GM19239 (cell line): ENCODE results near the gene SELPLG.
"Not testable (repeated sequence)": the region's sequence is repeated elsewhere in the genome, so short reads cannot be mapped to it uniquely, and the experiment has no call there.

Experiments
- DNase-seq: peaks from one replicate; pipeline ENCODE4 v3.0.0; 2011; ENCODE audit warnings: low spot score; ENCODE audit not compliant: insufficient read length
- FAIRE-seq: peaks from 2 replicates; lab custom pipeline; 2011; peaks lifted over from hg19 to GRCh38; lab: Jason Lieb, UNC

Gene SELPLG

DNA sequence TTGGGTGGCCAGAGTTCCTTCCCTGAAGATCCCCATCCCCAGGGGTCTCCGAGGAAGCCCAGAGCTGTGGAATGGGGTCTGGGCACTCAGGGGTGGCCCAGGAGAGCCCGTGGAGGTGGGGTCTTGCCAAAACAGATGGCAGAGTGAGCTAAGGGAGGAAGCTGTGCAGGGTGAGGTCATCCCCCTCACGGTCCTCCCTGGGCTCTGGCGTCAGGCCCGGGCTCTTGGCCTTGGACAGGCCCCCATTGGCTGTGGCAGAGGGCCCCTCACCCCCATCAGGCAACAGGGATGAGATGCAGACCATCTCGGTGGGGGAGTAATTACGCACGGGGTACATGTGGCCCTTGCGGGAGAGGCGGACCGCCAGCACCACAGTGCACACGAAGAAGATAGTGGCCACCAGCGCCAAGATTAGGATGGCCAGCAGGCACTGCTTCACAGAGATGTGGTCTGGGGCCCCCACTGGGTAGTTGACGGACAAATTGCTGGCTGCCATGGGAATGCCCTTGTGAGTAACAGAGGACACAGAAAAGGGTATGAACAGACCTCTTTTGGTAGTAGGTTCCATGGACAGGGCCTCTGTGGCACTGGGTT, 10.7 kb downstream of the SELPLG start:
- no peak for DNase-seq
- no peak for FAIRE-seq

DNA sequence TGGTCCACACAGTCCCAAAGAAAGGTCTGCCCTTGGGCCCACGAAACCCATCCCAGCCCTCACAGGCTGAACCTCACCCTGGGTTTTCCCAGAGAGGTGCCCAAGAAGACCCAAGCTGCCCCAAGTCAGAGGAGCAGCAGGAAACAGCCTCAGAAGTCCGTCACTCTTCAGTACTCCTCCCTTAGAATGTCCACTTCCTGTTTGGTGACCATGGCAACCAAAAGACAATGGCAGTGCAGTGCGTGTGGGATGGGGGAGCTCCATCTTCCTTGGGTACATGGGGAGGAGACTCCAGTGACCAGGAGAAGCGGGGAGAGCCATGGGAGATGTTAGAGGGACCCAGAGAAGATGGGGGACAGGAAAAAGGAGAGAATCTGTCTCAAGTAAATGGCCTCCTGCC, 11.3 kb downstream of the SELPLG start:
- no peak for FAIRE-seq
- no peak for DNase-seq

DNA sequence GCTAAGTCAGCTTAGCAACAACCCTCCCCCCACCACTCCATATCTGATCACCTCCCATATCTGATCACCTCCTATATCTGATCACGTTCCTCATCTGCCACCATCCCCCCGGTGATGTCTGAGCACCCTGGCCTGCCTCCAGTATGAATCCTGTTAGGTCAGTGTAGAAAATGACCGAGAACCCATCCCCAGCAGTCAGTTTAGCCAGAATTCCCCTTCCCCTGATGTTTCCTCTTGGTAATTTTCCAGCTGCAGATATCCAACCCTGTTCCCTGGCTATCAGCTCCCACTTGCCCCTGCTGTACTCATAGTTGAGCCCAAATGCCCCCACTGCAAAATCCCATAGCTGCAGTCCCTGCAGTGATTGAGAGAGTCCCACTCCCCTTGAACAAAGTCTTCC, 12.5 kb downstream of the SELPLG start:
- no peak for FAIRE-seq
- no peak for DNase-seq

DNA sequence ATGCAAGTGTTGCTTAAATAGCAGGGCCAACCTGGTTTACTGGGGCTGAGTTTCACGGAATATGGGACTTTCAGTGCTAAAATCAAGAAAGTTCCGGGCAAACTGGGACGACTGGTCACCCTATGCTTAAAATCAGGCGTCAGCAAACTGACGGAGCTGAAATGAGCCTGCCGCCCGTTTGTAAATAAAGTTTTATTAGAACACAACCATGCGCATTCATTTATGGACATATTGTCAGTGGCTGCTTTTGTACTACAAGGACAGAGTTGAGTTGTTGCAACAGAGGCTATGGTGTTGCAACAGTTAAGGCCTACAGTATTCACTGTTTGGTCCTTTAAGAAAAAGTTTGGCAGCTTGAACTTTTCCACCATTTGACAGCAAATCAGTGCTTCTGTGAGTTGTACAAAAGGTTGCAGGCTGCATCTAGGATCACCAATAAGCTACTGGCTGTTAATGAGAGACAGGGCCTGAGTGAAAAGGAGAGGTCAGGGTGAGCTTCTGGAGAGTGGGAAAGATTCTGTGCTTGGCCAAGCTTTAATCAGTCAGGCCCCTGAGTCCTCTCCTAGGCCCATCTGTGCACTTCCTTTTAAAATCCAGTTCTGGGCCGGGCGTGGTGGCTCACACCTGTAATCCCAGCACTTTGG, 13.3 kb downstream of the SELPLG start:
- no peak for FAIRE-seq

DNA sequence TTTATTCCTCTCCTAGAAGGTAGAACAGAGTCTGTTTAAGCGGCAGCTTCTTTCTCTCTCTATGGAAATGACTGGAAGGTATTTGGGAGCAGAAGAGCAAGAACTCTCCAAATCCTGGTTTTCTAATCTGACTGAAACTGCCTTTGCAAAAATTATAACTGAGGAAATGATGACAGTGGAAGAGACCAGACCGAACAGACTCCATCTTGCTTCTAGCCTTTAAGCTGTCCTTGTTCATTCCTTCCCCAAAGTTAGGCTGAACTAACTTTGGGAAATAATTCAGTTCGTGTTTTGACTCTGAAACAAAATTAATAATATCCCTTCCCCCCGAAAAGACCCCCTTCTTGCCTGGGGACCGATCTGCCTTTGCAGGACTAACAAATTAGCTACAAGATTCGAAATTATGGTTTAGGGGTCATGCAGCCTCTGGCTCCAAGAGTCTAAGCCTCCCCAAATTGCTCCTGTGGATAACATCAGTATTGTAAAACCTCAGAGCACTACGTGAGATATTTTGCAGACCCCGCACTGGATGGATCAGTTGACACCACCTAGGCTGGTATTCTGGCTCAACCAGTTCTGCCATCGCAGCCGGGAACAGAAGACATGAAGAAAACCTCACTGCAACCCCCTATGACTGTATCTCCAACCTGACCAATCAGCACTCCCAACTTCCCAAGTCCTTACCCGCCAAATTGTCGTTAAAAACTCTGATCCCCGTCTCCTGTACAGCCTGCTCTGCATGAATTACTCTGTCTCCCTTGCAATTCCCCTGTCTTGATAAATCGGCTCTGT, 14.1 kb downstream of the SELPLG start:
- FAIRE-seq = no peak
- no peak for DNase-seq

More for the DNA sequence above, 13.3 kb downstream of the SELPLG start:
- no peak for DNase-seq

DNA sequence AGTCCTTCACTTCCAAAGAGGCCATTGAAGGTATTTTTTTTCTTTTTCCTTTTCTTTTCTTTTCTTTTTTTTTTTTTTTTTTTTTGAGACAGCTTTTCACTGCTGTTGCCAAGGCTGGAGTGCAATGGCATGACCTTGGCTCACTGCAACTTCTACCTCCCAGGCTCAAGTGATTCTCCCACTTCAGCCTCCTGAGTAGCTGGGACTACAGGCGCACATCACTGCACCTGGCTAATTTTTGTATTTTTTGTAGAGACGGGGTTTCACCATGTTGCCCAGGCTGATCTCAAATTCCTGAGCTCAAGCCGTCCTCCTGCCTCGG, 14.8 kb downstream of the SELPLG start:
- FAIRE-seq, DNase-seq: not testable (repeated sequence)

DNA sequence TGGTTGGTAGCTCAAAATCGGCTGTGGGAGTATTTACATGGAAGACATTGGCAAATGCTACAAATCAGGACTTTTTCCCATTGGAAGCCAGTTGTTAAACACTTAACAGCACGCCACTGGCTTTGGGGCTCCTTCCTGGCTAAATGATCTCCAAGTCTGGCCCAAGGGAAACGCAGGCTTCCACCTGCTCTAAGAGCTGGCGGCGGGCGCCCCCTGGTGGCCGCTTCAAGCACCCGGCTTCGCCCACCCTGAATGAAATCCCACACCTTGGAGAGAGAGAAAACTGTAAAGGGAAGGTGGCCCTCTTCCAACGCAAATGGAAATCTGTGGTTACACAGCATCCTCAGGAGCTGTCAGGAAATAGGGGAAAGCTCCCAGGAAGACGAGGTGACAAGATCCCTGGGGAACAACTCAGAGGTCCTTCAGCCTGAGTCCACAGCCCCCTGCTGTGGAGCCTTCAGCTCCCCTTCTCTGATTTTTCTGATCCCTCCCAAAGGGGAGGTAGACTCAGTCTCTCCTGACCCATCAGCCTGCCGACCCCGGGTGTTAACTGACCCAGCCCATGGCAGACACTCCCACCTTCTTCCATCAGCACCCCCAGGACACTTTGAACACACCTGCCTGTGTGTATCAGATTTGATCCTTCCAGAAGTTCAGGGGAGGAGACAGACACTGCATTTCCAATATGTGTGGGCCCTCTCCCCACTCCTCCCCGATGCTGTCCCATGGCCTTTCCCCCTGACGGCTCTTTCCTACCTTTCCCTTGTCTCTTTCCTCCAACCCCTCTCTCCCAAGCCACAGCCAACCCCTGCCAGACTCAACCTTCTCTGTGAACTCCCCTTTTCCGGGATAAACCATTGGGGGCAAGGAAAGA, 15.4 kb downstream of the SELPLG start:
- FAIRE-seq = peak; percentile 53

DNA sequence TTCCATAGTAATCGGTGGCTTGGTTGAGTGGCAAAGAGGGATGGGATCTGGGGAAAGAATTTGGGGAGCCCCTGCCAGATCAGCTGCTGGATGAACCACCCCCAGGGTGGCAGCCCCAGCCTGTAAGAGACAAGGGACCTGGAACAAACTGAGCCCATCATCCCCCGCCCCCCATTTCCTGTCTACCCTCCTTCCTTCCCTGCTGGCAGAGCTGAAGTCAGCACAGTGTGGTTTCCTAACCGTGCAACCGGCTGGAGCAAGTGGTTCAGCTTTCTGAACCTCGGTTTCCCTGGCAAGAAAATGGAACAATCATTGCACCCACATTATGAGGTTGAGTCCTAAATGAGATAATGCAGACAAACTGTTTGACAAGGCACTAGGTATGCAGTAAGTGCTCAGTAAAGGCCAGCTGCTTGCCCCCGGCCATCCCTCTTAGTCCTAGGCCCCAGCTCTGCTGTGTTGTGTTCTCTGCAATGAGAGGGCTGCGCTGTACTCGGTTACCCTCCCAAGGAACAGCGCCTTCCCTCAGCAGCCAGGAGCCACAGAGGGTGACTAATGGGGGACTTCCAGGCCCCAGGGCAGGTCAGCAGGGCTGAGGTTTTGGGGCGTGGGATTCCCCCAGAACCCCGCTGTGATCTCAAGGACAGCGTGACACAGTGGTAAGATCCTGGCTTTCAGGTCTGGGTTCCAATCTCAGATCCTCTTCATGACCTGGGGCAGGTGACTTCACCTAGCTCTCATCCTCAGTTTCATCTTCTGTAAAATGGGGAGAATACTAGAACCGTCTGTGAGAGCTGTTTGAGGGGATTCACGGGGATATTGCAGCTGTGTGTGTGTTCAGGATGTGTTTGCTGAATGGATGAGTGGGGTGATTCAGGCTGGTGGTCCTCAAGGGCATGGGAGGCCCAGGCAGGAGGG, 16.5 kb downstream of the SELPLG start:
- peak; percentile 91 for FAIRE-seq

More for the DNA sequence above, 15.4 kb downstream of the SELPLG start:
- peak; percentile 71 for DNase-seq

DNA sequence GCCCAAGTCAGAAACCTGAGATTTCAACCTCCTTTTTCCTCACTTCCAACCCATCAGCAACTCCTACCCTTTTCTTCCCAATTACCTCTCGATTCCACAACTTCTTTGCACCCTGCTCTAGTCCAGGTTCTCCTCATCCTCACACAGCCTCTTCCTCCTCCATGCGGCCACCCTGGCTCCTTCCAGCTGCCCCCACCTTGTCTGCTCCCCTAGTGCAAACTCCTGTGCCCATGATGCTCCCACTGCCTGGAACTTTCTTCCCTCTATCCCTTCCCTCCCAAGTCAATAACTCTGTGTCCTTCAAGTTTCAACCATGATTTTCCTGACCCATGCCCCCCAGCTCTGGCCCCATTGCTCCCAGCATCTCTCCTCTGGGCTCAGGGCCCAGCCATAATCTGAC, 17.3 kb downstream of the SELPLG start:
- no peak for DNase-seq
- no peak for FAIRE-seq

More for the DNA sequence above, 16.5 kb downstream of the SELPLG start:
- no peak for DNase-seq

DNA sequence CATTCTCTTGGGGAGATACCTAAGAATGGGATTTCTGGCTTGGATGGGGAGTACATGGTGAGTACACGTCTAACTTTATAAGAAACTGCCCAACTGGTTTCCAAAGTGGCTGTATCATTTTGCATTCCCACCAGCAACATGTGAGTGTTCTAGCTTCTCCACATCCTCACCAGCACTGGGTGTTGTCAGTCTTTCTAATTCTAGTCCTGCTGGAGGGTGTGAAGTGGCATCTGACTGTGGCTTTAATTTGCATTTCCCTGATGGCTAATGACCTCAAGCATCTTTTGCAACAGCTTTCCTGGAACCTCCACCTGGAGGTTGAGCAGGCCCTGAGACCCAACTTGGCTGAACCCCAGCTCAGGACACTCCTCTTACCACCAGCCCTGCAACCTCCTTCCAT, 17.8 kb downstream of the SELPLG start:
- FAIRE-seq = no peak
- no peak for DNase-seq

DNA sequence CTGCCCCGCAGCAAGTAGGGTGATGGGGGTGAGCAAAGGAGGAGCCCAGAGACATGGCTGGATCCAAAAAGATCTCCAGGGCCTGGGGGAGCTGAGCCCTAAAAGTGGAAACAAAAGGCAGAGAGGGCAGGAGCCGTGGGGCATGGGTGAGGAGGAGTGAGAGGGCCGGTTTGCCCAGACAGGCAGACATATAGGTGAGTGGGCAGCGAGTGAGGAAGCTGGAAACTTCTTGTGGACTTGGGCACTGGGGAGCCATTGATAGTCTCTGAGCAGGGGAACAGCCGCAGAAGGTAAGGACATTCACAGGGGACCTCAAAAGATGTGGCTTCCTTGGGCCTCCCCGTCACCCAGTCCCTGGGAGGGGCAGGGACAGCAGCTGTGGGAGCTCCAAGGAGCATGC, 19.1 kb downstream of the SELPLG start:
- no peak for FAIRE-seq
- no peak for DNase-seq

DNA sequence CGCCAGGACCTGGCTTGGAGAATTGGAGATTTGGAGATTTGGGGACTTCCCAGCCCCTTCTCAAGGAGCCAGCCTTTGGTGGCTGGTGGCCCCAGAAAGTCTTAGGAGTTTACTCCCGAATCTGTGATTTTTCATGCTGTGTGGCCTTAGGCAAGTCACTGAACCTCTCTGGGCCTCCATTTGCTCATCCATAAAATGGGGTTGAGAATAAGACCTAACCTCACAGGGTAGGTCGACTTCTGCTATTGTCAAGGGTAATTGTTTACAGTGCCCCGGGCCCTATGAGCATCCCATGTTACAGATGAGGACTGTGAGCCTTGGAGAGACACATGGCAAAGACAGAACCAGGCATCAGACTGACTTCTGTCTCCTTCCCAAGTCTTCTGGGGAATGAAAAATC, 19.7 kb downstream of the SELPLG start:
- FAIRE-seq = no peak
- DNase-seq = no peak

DNA sequence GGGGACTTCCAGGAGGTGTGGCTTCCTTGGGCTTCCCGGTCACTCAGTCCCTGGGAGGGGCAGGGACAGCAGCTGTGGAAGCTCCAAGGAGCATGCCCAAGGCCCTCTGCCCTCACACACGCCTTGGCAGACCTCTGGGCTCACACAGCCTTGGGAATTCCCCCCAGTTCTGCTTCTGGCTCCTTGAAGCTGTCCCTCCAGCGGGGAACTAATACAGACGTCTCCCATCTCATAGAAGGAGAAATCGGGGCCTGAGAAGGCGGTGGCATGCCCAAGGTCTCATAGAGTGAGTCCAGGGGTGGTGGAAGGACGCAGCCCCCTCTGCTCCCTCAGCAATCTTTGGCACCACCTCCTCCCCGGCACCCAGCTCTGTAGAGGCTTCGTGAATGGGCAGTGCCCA, 20.1 kb downstream of the SELPLG start:
- DNase-seq (no peak), FAIRE-seq (no peak)

DNA sequence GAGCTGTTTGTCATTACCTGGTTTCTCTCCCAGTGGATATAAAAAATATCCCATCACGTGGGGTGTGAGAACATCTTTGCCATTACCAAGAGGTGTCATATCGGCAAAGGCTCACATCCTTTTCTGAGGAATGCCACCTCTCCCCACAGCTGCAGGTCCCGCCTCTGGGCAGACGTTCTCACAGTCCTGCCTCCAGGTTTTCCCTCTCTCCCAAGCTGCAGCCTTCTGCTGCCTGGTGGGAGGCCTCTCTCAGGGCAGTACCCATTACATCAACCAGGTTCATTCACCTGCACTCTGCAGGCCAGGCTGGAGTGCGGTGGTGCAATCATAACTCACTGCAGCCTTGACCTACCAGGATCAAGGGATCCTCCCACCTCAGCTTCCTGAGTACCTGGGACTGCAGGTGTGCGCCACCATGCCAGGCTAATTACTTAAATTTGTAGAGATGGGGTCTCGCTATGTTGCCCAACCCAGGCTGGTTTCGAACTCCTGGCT, 20.9 kb downstream of the SELPLG start:
- DNase-seq (no peak), FAIRE-seq (no peak)

DNA sequence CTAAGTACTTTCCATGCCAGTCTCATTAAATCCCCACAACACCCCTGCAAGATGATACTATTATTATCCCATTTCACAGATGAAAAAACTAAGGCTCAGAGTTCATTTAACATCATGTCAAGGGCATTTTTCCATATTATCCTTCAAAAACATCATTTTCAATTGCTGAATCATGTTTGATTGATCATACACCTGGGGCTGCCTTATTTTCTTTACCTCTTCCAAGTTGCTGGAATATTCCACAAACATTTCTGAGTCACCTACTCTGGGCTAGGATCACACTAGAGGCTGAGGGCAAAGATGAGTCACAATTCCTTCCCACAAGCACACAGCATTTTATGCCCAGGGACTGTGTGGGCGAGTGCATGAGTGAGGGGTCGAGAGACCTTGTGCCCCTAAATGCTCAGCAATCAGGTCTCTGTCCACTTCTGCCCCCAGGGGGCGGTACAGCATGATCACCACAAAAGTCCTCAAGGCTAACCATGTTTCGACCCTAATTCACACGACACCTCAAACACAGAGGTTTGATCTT, 21.7 kb downstream of the SELPLG start:
- no peak for DNase-seq

DNA sequence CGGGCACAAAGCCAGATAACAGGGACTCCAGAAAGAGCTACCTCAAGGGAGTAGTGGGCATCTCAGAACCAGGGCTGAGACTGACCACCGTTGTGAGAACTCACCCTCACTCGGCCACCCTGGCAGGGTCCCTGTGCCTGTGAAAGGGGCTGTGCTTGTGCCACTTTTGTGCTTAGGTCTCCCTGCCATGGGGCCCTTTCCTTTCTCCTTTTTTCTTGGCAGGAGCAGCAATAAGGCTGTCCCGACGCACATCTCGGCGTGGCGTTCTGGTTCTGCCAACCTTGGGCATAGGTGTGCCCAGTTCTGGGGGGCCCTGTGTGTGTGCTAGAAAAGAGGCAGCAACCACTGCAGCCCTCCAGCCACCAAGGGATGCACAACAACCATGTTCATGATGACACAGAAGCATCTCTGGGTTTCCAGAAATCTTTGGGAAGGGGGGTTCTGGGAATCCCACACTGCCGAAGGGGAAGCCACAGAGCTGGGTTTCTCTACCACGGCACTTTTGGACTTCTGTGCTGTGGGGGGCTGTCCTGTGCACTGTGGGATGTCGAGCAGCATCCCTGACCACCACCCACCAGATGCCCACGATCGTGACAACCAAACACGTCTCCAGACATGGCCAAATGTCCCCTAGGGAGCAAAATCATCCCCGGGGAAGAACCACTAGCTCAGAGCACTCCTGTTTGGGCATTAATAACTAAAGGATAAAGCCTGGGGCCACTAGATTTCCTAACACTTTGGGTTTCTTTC, 22.7 kb downstream of the SELPLG start:
- DNase-seq (no peak), FAIRE-seq (no peak)

More for the DNA sequence above, 21.7 kb downstream of the SELPLG start:
- peak; percentile 71 for FAIRE-seq

DNA sequence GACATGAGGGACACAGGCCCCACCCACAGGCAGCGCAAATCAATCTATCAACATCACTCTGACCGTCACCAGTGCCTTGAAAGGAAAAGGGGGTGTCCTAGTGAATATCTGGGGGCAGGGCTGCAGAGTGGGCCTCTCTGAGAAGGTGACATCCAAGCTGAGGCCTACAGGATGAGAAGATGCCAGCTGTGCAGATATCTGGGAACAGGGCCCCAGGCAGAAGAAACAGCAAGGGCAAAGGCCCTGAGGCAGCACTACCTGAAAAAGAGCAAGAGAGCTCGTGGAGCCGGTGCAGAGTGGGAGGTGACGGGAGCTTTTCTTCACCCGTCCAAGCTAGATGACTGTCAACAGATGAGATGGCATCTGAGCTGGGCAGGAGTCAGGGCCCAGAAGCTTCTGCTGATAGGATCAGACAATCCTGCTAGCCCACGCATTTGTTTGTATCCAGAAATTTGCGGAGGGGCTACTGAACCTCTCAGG, 23.3 kb downstream of the SELPLG start:
- DNase-seq (no peak), FAIRE-seq (no peak)
